Panc1 (cell line): ENCODE data around the gene FGD3. TPM values are rescaled to one million over a fixed set of nuclear protein-coding genes. Genes with fewer than 3 reads are reported as not detected.

Experiments used
- ATAC-seq: fragments of 200-7000 bp; cut with Tn5 transposase; 2 replicates; pipeline ENCODE4 v1.9.1; 2020; ENCODE audit warnings: mild to moderate bottlenecking, moderate library complexity
- BruUV-seq: library from RNA; stranded (reverse); fragments of 400-500 nt; replicated peaks from 2 replicates; lab custom pipeline; 2021; lab: Mats Ljungman, UMichigan
- CTCF ChIA-PET: fragments of 300-600 bp; sonication (Branson Sonifier 250); formaldehyde crosslinking; loops from one replicate; lab custom pipeline; 2022; ENCODE audit warnings: antibody characterized with exemption; lab: Charles Lee
- POLR2A ChIA-PET: fragments of 300-600 bp; sonication (Branson Sonifier 250); formaldehyde crosslinking; loops from one replicate; lab custom pipeline; 2022; ENCODE audit warnings: antibody characterized with exemption; lab: Charles Lee
- DNase-seq: peaks from one replicate; pipeline ENCODE4 v3.0.0-alpha.2; 2010; ENCODE audit warnings: low read depth, low spot score
- H3K27ac ChIP-seq: 2 replicates; pipeline ENCODE4 v1.5.1; 2011; ENCODE audit warnings: mild to moderate bottlenecking, low read length, inconsistent platforms
- H3K27me3 ChIP-seq: fragments of 200-500 bp; sonication (Bioruptor generic); 2 replicates; pipeline ENCODE4 v1.6.0; 2014; ENCODE audit warnings: low read length, inconsistent platforms; ENCODE audit not compliant: control insufficient read depth, insufficient read depth
- H3K36me3 ChIP-seq: fragments of 200-500 bp; sonication (Bioruptor generic); 2 replicates; pipeline ENCODE4 v1.5.1; 2014; ENCODE audit warnings: inconsistent platforms, mild to moderate bottlenecking, low read length, moderate library complexity; ENCODE audit not compliant: control insufficient read depth, insufficient read depth
- H3K4me1 ChIP-seq: 2 replicates; pipeline ENCODE4 v1.5.1; 2011; ENCODE audit warnings: inconsistent platforms, mild to moderate bottlenecking, low read length, moderate library complexity; ENCODE audit not compliant: control insufficient read depth, insufficient read depth
- H3K4me3 ChIP-seq, 2 experiments: 2 replicates each; pipeline ENCODE4 v1.5.1; 2011 to 2012; ENCODE audit warnings: low read depth in 2 of 2, low read length in 2 of 2, mild to moderate bottlenecking in 2 of 2, inconsistent platforms in 1 of 2, moderate library complexity in 1 of 2
- H3K9me3 ChIP-seq: fragments of 200-500 bp; sonication (Bioruptor generic); 2 replicates; pipeline ENCODE4 v1.5.1; 2014; ENCODE audit warnings: low read depth, mild to moderate bottlenecking, inconsistent platforms, low read length, moderate library complexity; ENCODE audit not compliant: control insufficient read depth, insufficient read depth
- CTCF ChIP-seq: fragments of 450-650 bp; IDR thresholded peaks from 2 replicates; pipeline ENCODE4 v1.5.1; 2017; ENCODE audit warnings: mild to moderate bottlenecking
- POLR2AphosphoS5 ChIP-seq: IDR thresholded peaks from 2 replicates; pipeline ENCODE4 v1.6.1; 2012; ENCODE audit warnings: mild to moderate bottlenecking, low read depth, low read length, moderate library complexity
- REST ChIP-seq, 2 experiments: IDR thresholded peaks; 2 replicates each; pipeline ENCODE4 v1.6.1; 2011 to 2012; ENCODE audit warnings: low read depth in 2 of 2, control low read depth in 1 of 2, low read length in 1 of 2, mild to moderate bottlenecking in 1 of 2, moderate library complexity in 1 of 2; ENCODE audit not compliant: insufficient read depth in 1 of 2
- SIN3A ChIP-seq: IDR thresholded peaks from 2 replicates; pipeline ENCODE4 v1.6.1; 2012; ENCODE audit warnings: low read depth, mild to moderate bottlenecking, low read length, moderate library complexity, borderline replicate concordance; ENCODE audit not compliant: insufficient read depth
- TCF7L2 ChIP-seq: IDR thresholded peaks from 2 replicates; pipeline ENCODE4 v1.6.1; 2011; ENCODE audit warnings: mild to moderate bottlenecking, low read depth, low read length, inconsistent platforms
- in situ Hi-C: cut with HindIII; loops from 2 replicates; pipeline ENCODE4 v1.10.0; 2016; ENCODE audit warnings: low sequenced_read_pairs, low pct_unique_long_range_greater_than_20kb
- intact Hi-C: fragments of 100-400 bp; cut with micrococcal nuclease; formaldehyde crosslinking; loops from one replicate; pipeline ENCODE4 v1.10.0; 2022; ENCODE audit not compliant: unreplicated experiment
- total RNA-seq: library from RNA; stranded (reverse); gene quantifications from one replicate; pipeline ENCODE4 v1.2.1, GENCODE V29; 2021; ENCODE audit not compliant: unreplicated experiment

The FGD3 gene
- total RNA-seq, 1 experiment from 2014 or later, result 0.80 TPM

GRCh38 chr9:93050231-93050630, 102.9 kb downstream of the FGD3 start:
- in situ Hi-C loops (no loop called here), intact Hi-C loops (no loop called here)
- no peak for DNase-seq
- Histone ChIP-seq H3K4me3 (no peak overlapping the region), H3K27ac (no peak overlapping the region), H3K9me3 (no peaks in the 10 kb centered on the region), H3K27me3 (no peaks in the 10 kb centered on the region), H3K36me3 (no peaks in the 10 kb centered on the region), H3K4me1 (no peaks in the 10 kb centered on the region; the same call in 1 of the 2 replicates)
- POLR2A ChIA-PET, result no interaction called here
- TF ChIP-seq TCF7L2, result no peak
- no peak for TF ChIP-seq POLR2AphosphoS5
- no peak for TF ChIP-seq REST (IDR thresholded peaks at IDR 0.05; ENCODE audit: insufficient read depth in 1 of 2, low read depth in 2 of 2, low read length in 1 of 2)
- TF ChIP-seq CTCF, result no peak
- ATAC-seq, result no peak
- CTCF ChIA-PET, result interaction anchor here (0.7 kb wide), 1 partner anchor 49 kb away, joined by 12 read pairs; no protein-coding TSS in a partner anchor
- BruUV-seq, result no TSS peak

GRCh38 chr9:93051680-93052089, 104.4 kb downstream of the FGD3 start:
- Histone ChIP-seq H3K4me3 (no peak overlapping the region), H3K27ac (no peak overlapping the region), H3K9me3 (no peaks in the 10 kb centered on the region), H3K4me1 (no peaks in the 10 kb centered on the region; the same call in 1 of the 2 replicates), H3K27me3 (no peaks in the 10 kb centered on the region), H3K36me3 (no peaks in the 10 kb centered on the region)
- in situ Hi-C loops, result no loop called here
- ATAC-seq (no peak), DNase-seq (no peak)
- ChIA-PET POLR2A (no interaction called here), CTCF (no interaction called here)
- TF ChIP-seq REST (IDR thresholded peaks at IDR 0.05; ENCODE audit: insufficient read depth in 1 of 2, low read depth in 2 of 2, low read length in 1 of 2) (no peak), CTCF (no peak), POLR2AphosphoS5 (no peak), TCF7L2 (no peak), SIN3A (no peak)
- intact Hi-C loops, result no loop called here
- BruUV-seq, result no TSS peak
